GM10266 (cell line): ENCODE data around the gene TAGLN3.
A peak's percentile ranks its signal among the peaks of the same experiment; 100 is the strongest.

ENCODE experiments used
- DNase-seq: peaks from one replicate; pipeline ENCODE4 v3.0.0; 2012; ENCODE audit errors: extremely low spot score
- CTCF ChIP-seq: IDR thresholded peaks from 2 replicates; pipeline ENCODE4 v1.5.1; 2012; ENCODE audit warnings: mild to moderate bottlenecking, low read depth; ENCODE audit not compliant: control insufficient read depth, insufficient read depth; ENCODE audit errors: missing control alignments

TAGLN3 gene

GRCh38 chr3:111989061-111989678, 9.6 kb upstream of the TAGLN3 start:
- TF ChIP-seq CTCF, result peak; percentile 82
- peak; percentile 21 for DNase-seq

- no peak for TF ChIP-seq CTCF
- no peak for DNase-seq
These were observed 5.7 kb upstream of the TAGLN3 start for GRCh38 chr3:111993038-111993437.

GRCh38 chr3:111999484-112000324, 982 bp downstream of the TAGLN3 start:
- no peak for DNase-seq
- no peak for TF ChIP-seq CTCF

GRCh38 chr3:112000367-112000771, 1.6 kb downstream of the TAGLN3 start:
- DNase-seq, result no peak
- no peak for TF ChIP-seq CTCF

GRCh38 chr3:112000966-112001365, 2.2 kb downstream of the TAGLN3 start:
- no peak for TF ChIP-seq CTCF

GRCh38 chr3:112001526-112001925, 2.8 kb downstream of the TAGLN3 start:
- no peak for TF ChIP-seq CTCF
- DNase-seq, result no peak

More at GRCh38 chr3:112000966-112001365, 2.2 kb downstream of the TAGLN3 start:
- no peak for DNase-seq
